HG02610 (cell line): ENCODE results near the gene PROS1.
"Not testable (repeated sequence)": the region's sequence is repeated elsewhere in the genome, so short reads cannot be mapped to it uniquely, and the experiment has no call there.

Experiments used
- ATAC-seq: cut with Tn5 transposase; IDR thresholded peaks from one replicate; pipeline ENCODE4 v1.9.1; 2021; ENCODE audit warnings: mild to moderate bottlenecking, moderate library complexity; ENCODE audit not compliant: unreplicated experiment

PROS1 gene

DNA sequence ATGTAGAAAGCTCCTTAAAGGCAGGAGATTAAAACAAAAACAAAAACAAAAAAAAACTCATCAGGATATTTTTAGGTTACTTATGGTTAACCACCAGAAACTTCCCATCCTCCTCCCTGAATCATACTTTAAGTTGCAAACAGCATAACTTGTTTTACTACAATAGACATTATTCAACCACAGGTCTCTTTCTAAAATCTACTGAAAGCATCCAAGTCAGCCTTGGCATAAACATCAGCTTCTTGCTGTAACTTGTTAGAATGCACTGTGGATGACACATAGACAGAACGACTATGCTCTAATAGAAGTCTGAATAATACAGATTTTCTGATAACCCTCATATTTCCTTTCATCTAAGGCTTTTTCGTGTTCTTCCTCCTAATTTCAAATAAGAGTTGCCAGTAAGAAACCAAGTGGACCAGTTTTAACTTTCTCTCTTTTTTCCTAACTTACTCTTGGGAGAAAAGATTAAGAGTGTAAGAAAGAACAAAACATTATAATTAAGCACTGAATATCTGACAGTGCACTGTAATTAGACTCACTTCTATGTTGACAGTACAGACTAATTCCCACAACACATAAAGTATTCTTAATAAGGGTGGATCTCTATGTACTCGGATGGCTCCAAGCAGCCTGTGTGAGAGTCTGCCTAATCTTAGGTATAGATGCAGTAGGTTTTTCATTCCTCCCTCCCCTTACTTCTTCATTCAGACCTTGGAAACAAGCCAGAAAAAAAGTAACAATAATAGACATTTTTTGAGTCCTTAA, 95.3 kb downstream of the PROS1 start:
- ATAC-seq = not testable (repeated sequence)

DNA sequence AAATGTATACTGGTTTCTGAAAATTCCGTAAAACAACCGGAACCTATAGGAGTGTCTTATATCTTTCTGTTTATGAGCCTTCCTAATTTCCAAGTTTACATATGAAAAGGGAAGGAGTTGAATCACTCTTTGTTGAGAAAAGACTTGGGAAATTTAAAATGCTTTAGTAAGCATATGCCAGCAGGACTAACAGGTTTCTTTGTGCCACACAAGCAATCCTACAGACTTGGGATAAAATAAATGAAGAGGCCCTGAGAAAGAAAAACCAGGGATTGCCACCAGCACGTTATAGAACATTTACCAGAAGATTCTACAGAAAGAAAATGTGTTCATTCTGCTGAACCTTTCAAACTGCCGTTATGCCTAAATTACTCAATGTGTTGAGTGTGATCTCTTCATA, 96.3 kb downstream of the PROS1 start:
- ATAC-seq = not testable (repeated sequence)

DNA sequence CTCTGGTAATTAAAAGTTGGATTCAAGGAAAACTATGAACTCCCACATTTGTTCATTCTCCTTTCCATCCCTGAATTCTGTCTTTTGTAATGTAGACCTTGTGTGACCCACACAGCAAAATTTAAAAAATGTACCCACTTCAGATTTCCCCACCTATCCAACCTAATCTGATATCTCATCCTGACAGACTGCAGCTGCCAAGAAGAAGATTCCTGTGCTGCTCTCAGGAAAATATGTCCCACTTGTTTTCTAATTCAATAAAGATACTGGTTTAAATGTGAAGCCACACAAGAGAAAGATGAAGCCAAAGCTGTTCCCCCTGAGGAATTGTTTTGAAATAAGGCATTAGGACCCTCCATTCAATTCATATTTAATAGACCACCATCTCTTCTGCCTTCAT, 100.3 kb downstream of the PROS1 start:
- ATAC-seq = not testable (repeated sequence)

DNA sequence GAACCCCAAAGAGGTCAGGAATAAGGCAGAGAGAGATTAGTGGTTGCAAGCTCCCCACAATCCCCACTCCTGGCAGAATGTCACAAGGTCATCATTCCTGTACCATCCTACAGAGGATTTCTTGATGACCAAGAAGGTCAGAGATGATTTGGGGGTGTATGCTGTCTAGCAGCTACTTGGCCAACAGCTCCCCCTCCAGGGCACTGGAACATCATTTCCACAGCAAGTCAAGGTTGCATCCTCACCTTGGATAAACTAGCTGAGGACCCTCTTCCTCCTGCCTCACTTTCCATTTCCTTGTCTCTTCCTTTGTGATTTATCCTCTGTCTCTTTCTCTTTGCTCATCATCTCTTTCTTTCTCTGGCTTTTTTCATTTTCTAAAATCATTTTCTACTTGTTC, 106.3 kb downstream of the PROS1 start:
- no peak for ATAC-seq

DNA sequence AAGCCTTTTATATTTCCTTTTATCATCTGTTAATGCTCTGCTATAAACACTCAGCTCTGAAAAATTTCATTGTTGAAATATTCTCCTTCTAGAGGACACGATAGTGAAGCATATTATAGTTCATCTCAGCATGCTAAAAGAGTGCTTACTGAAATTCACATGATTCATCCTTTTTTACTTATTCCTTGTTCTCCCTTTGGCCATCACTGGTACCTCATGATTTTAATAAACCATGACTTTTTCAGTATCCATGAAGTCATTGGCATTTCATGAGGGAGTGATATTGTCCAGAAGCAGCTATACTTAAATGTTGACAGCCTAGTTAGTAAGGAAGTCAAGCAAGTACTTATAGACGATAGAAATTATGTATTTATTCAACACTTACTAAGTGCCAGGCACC, 112.7 kb downstream of the PROS1 start:
- no peak for ATAC-seq

DNA sequence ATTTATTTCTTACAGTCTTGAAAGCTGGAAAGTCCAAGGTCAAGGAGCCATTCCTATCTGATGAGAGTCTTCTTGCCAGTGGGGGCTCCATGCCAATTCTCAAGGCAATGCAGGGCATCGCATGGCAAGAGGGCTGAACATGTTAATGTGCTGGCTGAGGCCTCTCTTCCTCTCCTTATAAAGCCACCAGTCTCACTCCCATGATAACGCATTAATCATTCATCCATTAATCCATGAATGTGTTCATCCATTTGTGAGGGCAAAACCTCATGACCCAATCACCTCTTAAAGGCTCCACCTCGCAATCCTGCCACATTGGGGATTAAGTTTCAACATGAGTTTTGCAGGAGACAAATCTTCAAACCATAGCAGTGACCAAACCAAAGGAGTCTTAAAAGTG, 118.3 kb downstream of the PROS1 start:
- no peak for ATAC-seq

DNA sequence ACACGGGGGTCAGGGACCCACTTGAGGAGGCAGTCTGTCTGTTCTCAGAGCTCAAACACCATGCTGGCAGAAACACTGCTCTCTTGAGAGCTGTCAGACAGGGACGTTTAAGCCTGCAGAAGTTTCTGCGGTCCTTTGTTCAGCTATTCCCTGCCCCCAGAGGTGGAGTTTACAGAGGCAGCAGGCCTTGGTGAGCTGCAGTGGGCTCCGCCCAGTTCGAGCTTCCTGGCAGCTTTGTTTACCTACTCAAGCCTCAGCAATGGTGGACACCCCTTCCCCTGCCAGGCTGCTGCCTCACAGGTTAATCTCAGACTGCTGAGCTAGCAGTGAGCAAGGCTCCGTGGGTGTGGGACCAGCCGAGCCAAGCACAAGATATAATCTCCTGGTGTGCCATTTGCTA, 121.5 kb downstream of the PROS1 start:
- not testable (repeated sequence) for ATAC-seq

DNA sequence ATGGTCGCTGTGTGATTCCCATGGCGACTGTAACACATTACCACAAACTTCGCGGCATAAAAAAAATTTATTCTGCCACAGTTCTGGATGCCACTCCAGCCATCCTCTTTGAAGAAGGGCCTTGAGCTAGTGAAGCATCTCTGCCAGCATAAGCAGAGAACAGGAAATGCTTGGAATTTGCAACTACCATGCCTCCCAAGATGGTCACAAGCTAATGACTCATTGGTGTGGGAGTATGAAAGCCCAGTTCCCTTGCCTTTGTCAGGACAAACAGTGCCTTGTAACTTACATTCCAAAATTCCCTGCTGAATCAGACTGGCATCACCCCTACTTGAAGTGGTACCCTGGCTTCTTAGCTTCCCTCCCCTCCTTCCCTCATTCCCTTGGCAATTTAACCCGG, 129.7 kb downstream of the PROS1 start:
- no peak for ATAC-seq

DNA sequence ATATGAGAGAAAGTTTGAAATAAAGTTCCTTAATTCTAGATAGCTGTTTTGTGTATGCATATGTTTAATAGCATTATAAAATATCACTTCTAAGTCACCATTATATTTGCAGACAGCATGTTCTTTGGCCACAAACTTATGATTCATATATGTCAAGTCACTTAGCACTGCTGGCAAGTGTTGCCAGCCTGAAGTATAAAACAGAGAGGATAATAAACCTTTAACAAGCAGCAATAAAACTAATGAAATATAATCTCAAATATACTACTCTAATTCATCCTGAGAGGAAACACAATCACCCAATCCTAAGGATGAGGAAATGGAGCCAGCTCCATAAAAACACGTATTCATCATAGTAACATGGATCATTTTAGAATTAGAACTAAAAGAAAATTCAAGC, 134.5 kb downstream of the PROS1 start:
- ATAC-seq = not testable (repeated sequence)
